ENCODE data around the gene SNURF. TPM values are rescaled to one million over a fixed set of nuclear protein-coding genes. Genes with fewer than 3 reads are reported as not detected.
A peak's percentile ranks its signal among the peaks of the same experiment; 100 is the strongest.
"Not testable (repeated sequence)": the region's sequence is repeated elsewhere in the genome, so short reads cannot be mapped to it uniquely, and the experiment has no call there.

The SNURF gene
- total RNA-seq, 1 donor from 2014 or later: 58.2 TPM

DNA sequence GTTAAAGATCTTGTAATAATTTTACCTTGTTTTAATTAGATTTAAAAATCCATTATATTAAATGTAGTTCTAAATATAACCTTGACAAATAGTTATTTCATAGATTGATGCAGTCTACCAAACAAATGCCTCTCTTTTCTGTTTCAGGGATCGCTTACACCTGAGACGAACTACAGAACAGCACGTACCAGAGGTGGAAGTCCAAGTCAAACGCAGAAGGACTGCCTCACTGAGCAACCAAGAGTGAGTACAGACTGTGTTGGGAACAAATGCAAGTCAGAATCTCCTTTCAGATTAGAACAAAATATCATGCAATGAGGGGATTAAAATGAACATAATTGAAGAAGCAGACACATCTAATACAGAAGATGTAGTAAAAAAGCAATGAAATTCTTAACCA lies 7.2 kb downstream of the SNURF start:
- ATAC-seq (ENCODE audit: poor library complexity) (peak; percentile 38), DNase-seq (no peak)
- intact Hi-C loops (cut with DNase I): no loop called here

GRCh38 chr15:24962880-24963279 lies 8.1 kb downstream of the SNURF start:
- intact Hi-C loops (cut with DNase I): no loop called here

GRCh38 chr15:24966364-24967103 lies 11.7 kb downstream of the SNURF start:
- ATAC-seq (ENCODE audit: poor library complexity): no peak
- intact Hi-C loops (cut with DNase I): no loop called here
- DNase-seq: no peak

More at GRCh38 chr15:24962880-24963279, 8.1 kb downstream of the SNURF start:
- ATAC-seq (ENCODE audit: poor library complexity) (no peak), DNase-seq (no peak)

- ATAC-seq (ENCODE audit: poor library complexity) (no peak), DNase-seq (no peak)
- intact Hi-C loops (cut with DNase I): no loop called here
These were observed 16.3 kb downstream of the SNURF start for GRCh38 chr15:24971052-24971451.

- no peak for ATAC-seq (ENCODE audit: poor library complexity)
- DNase-seq: no peak
- intact Hi-C loops (cut with DNase I): no loop called here
These were observed 17.0 kb downstream of the SNURF start for GRCh38 chr15:24971772-24972171.

GRCh38 chr15:24972707-24973106 lies 17.9 kb downstream of the SNURF start:
- intact Hi-C loops (cut with DNase I); ATAC-seq (ENCODE audit: poor library complexity); DNase-seq: not testable (repeated sequence)

DNA sequence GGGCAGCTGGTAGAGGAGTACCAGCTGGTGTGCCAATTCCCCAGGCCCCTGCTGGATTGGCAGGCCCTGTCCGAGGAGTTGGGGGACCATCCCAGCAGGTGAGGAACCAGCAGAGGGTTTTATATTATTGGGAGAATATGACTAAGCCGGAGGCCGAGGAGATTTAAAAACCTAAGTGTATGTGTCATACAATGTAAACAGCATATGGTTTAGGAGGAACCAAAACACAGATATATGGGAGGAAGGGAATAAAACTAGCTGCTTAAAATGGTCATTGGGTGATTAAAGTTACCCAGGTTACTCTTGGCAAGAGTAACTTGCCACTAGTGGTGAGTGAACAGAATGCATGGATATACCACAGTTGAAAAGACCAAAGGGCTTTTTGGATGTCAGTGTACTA lies 22.1 kb downstream of the SNURF start:
- intact Hi-C loops (cut with DNase I): no loop called here
- ATAC-seq (ENCODE audit: poor library complexity) (no peak), DNase-seq (no peak)

- intact Hi-C loops (cut with DNase I): no loop called here
- DNase-seq (no peak), ATAC-seq (ENCODE audit: poor library complexity) (no peak)
These were observed 22.9 kb downstream of the SNURF start for GRCh38 chr15:24977686-24978085.

DNA sequence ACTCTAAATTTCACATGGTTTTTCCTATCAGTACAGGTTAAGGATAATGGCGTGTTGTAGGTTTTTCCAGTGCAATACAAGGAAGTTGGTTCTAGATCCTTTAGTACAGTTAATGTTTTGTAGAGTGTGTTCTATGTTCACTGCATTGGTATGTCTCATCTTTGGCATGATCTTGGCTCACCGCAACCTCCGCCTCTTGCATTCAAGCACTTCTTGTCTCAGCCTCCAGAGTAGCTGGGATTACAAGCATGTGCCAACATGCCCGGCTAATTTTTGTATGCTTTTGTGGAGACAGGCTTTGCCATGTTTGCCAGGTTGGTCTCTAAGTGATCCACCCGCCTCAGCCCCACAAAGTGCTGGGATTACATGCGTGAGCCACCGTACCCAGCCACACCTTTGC lies 30.4 kb downstream of the SNURF start:
- intact Hi-C loops (cut with DNase I): no loop called here
- peak; percentile 43 for ATAC-seq (ENCODE audit: poor library complexity)
- no peak for DNase-seq

DNA sequence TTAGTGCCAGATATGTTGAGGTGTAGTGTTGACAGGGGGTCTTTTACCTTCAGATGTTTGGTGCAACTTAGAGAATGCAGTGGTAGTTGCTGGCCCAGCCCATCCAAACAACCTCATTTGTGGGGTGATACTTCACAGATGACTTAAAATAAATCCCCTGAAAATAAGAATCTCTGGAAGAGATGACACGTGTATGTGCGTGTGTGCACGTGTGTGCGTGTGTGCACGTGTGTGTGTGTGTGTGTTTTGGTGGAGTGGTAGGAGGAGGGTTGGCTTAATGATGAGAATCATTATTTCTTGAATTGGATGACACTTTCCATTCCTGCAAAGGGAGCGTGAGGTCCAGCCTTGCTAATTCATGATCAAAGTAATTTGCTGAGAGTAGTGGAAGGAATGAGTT lies 31.9 kb downstream of the SNURF start:
- ATAC-seq (ENCODE audit: poor library complexity): no peak
- intact Hi-C loops (cut with DNase I): no loop called here
- DNase-seq: no peak

Other genes starting within 250 kb of the SNURF start
- 417 TPM for gene SNRPN, start within 50 bp of the SNURF start, total RNA-seq